HL-60 (cell line): ENCODE measurements around the gene FLOT1.
A peak's percentile ranks its signal among the peaks of the same experiment; 100 is the strongest.

Source experiments
- DNase-seq, 2 experiments: peaks; one replicate each; pipeline ENCODE4 v3.0.0-alpha.2; 2010 to 2020; ENCODE audit warnings: low read depth in 1 of 2, low spot score in 1 of 2
- H3K27ac ChIP-seq: fragments of 250-450 bp; sonication (Bioruptor Pico); replicated peaks from 2 replicates; pipeline ENCODE4 v1.5.1; 2020; ENCODE audit warnings: mild to moderate bottlenecking, moderate library complexity
- H3K27me3 ChIP-seq: fragments of 250-450 bp; sonication (Bioruptor Pico); 2 replicates; pipeline ENCODE4 v1.5.1; 2021; ENCODE audit warnings: mild to moderate bottlenecking, moderate library complexity; ENCODE audit not compliant: insufficient read depth, poor library complexity, severe bottlenecking
- H3K4me3 ChIP-seq: replicated peaks from 2 replicates; pipeline ENCODE4 v1.5.1; 2011; ENCODE audit warnings: mild to moderate bottlenecking, control low read depth, low read length; ENCODE audit not compliant: insufficient read depth
- GABPA ChIP-seq: IDR thresholded peaks from 2 replicates; pipeline ENCODE4 v1.6.1; 2012; ENCODE audit warnings: low read depth
- POLR2AphosphoS5 ChIP-seq: IDR thresholded peaks from 2 replicates; pipeline ENCODE4 v1.6.1; 2012; ENCODE audit warnings: low read depth
- SPI1 ChIP-seq: IDR thresholded peaks from 2 replicates; pipeline ENCODE4 v1.6.1; 2012; ENCODE audit warnings: low read depth, mild to moderate bottlenecking, borderline replicate concordance
- TF ChIP-seq, protein P1 (sequence below): IDR thresholded peaks from one replicate; pipeline ENCODE4 v1.5.1; 2011; ENCODE audit warnings: low read length, control low read depth, inconsistent platforms; ENCODE audit not compliant: insufficient read depth
- TF ChIP-seq, protein P2 (sequence below): IDR thresholded peaks from 2 replicates; pipeline ENCODE4 v1.6.1; 2012; ENCODE audit warnings: low read depth; ENCODE audit not compliant: insufficient replicate concordance

The FLOT1 gene

GRCh38 chr6:30690403-30691207 lies 51.9 kb downstream of the FLOT1 start, which contains the start of gene NRM:
NRM (minus strand) TSS chr6:30690984; CDS start chr6:30690974, 10 bp downstream.
- peak; percentile 89 to 91 for DNase-seq
- Histone ChIP-seq H3K27me3 (no peaks in the 10 kb centered on the region), H3K4me3 (peak within 1 kb of the TSS; percentile 78), H3K27ac (peak within 1 kb of the TSS; percentile 76)
- no peak; the same call in 1 of the 2 replicates for TF ChIP-seq POLR2AphosphoS5
- TF ChIP-seq, protein P1, sequence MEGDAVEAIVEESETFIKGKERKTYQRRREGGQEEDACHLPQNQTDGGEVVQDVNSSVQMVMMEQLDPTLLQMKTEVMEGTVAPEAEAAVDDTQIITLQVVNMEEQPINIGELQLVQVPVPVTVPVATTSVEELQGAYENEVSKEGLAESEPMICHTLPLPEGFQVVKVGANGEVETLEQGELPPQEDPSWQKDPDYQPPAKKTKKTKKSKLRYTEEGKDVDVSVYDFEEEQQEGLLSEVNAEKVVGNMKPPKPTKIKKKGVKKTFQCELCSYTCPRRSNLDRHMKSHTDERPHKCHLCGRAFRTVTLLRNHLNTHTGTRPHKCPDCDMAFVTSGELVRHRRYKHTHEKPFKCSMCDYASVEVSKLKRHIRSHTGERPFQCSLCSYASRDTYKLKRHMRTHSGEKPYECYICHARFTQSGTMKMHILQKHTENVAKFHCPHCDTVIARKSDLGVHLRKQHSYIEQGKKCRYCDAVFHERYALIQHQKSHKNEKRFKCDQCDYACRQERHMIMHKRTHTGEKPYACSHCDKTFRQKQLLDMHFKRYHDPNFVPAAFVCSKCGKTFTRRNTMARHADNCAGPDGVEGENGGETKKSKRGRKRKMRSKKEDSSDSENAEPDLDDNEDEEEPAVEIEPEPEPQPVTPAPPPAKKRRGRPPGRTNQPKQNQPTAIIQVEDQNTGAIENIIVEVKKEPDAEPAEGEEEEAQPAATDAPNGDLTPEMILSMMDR = no peak
- TF ChIP-seq, protein P2, sequence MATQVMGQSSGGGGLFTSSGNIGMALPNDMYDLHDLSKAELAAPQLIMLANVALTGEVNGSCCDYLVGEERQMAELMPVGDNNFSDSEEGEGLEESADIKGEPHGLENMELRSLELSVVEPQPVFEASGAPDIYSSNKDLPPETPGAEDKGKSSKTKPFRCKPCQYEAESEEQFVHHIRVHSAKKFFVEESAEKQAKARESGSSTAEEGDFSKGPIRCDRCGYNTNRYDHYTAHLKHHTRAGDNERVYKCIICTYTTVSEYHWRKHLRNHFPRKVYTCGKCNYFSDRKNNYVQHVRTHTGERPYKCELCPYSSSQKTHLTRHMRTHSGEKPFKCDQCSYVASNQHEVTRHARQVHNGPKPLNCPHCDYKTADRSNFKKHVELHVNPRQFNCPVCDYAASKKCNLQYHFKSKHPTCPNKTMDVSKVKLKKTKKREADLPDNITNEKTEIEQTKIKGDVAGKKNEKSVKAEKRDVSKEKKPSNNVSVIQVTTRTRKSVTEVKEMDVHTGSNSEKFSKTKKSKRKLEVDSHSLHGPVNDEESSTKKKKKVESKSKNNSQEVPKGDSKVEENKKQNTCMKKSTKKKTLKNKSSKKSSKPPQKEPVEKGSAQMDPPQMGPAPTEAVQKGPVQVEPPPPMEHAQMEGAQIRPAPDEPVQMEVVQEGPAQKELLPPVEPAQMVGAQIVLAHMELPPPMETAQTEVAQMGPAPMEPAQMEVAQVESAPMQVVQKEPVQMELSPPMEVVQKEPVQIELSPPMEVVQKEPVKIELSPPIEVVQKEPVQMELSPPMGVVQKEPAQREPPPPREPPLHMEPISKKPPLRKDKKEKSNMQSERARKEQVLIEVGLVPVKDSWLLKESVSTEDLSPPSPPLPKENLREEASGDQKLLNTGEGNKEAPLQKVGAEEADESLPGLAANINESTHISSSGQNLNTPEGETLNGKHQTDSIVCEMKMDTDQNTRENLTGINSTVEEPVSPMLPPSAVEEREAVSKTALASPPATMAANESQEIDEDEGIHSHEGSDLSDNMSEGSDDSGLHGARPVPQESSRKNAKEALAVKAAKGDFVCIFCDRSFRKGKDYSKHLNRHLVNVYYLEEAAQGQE = no peak
- peak; percentile 36; the same call in 1 of the 2 replicates for TF ChIP-seq GABPA
- peak; percentile 66; the same call in 1 of the 2 replicates for TF ChIP-seq SPI1

- Histone ChIP-seq H3K27ac (peak overlapping the region; percentile 76), H3K4me3 (peak overlapping the region; percentile 78), H3K27me3 (no peaks in the 10 kb centered on the region)
- DNase-seq = no peak
- TF ChIP-seq GABPA = no peak
- TF ChIP-seq, protein P1 = no peak
- no peak for TF ChIP-seq SPI1
- TF ChIP-seq, protein P2 = no peak
- no peak for TF ChIP-seq POLR2AphosphoS5
These were observed 52.5 kb downstream of the FLOT1 start for GRCh38 chr6:30689985-30690384.

DNA sequence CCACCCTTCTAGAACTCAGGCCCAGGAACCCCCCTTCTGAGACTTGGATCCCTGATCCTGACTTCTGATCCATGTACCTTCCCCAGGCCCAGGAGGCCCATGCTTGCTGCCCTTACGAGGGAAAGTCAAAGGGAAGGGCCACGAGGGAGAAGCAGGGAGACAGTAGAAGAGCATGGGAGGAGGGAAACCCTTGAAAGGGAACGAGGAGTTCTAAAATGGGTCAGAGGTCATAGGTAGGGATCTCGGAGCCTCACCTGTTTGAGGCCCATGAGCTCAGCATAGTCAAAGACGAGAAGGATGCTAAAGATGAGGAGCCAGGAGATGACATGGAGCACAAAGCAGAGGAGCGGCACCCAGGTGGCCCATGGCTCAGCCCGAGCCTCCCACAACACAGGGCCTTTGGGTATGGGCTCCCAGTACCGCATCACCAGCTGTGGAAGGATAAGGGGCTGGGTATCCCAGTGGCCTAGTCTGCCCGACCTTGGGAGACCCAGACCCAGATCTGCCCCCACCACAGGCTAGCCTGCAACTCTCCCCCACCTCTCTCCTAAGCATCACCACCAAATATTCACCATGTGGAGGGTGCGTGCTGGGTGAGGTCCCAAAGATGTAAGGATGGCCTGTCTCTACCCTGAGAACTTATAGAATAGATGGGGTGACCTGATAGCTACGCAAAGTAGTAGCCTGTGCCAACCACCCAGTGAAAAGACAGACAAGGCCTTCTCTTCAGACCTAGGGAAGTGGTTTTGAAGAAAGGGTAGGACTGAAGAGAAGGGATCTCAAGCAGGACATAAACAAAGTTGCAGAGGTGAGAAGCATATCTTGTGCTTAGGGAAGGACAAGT lies 53.2 kb downstream of the FLOT1 start:
- Histone ChIP-seq H3K27ac (no peak overlapping the region), H3K4me3 (no peak overlapping the region; the same call in 1 of the 2 replicates), H3K27me3 (no peaks in the 10 kb centered on the region)
- no peak for TF ChIP-seq GABPA
- TF ChIP-seq, protein P1 = no peak
- TF ChIP-seq SPI1 = no peak
- TF ChIP-seq POLR2AphosphoS5 = no peak
- TF ChIP-seq, protein P2 = no peak
- no peak for DNase-seq
